Omental fat pad (tissue), 4 donors: Measurements from ENCODE around the gene LFNG. TPM values are rescaled to one million over a fixed set of nuclear protein-coding genes. Genes with fewer than 3 reads are reported as not detected.

ENCODE experiments used
- ATAC-seq: fragments of 150-250 bp; one replicate; pipeline ENCODE4 v1.9.1; 2016; ENCODE audit warnings: mild to moderate bottlenecking, moderate library complexity; ENCODE audit not compliant: low FRiP score
- DNase-seq: peaks from one replicate; pipeline ENCODE4 v3.0.0-alpha.2; 2019; ENCODE audit warnings: low spot score
- CTCF ChIP-seq, 3 donors: fragments of 450-650 bp; IDR thresholded peaks; one replicate each; pipeline ENCODE4 v1.5.1; 2016 to 2017; ENCODE audit warnings: antibody characterized with exemption in 3 of 3, mild to moderate bottlenecking in 3 of 3, moderate library complexity in 2 of 3
- total RNA-seq, 4 donors: library from RNA; depleted of rRNA; stranded (reverse); fragments of >200 nt; gene quantifications; one replicate each; pipeline ENCODE4 v1.1.0, GENCODE V29; 2016

Gene LFNG
- total RNA-seq, 4 donors from 2014 or later: 4.7 to 25.9 (median 21.6) TPM

DNA sequence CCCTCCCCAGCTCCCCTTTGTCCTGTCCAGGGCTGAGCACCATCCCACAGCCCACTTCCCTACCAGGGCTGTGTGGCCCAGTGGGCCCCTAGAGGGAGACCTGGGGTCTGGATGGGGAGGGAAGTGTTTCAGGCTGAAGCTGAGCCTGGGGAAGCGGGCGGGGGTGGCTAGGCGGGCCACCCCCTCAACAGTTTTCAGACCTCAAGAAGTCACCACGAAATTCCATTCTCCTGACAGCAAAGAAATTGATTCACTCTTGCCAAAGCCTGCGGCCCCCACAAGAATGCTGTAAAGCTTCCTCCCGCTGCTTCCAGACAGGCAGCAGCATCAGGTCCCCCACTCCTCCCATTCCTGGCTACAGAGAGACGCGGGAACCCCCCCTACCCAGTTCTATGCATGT is 2.5 kb upstream of the LFNG start:
- no peak for TF ChIP-seq CTCF (IDR thresholded peaks at IDR 0.05)
- DNase-seq: no peak
- no peak for ATAC-seq

GRCh38 chr7:2517678-2518507 is 1.7 kb upstream of the LFNG start:
- DNase-seq: no peak
- TF ChIP-seq CTCF (IDR thresholded peaks at IDR 0.05): no peak
- ATAC-seq: no peak

DNA sequence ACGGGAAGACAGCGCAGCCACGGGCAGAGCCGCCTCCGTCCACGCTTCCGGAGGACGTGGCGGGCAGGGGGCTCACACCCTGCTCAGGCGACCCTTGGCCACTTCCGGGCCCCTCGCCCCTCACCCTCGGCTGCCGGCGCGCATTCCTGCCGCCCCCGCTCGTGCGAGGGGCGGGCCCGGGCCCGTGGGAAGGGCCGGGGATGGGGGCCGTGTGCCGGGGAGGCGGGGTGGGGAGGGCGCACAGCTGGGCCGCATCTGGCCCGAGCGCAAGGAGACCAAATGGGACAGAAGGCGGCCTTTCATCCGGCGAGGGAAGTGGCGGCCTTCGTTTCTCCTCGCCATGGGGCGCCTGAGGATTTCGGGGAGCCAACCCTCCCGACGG is 846 bp upstream of the LFNG start:
- ATAC-seq: no peak
- DNase-seq: no peak
- no peak for TF ChIP-seq CTCF (IDR thresholded peaks at IDR 0.05)

- ATAC-seq (no peak), DNase-seq (no peak)
- no peak for TF ChIP-seq CTCF (IDR thresholded peaks at IDR 0.05)
Measured at GRCh38 chr7:2520131-2520760, 672 bp downstream of the LFNG start.

DNA sequence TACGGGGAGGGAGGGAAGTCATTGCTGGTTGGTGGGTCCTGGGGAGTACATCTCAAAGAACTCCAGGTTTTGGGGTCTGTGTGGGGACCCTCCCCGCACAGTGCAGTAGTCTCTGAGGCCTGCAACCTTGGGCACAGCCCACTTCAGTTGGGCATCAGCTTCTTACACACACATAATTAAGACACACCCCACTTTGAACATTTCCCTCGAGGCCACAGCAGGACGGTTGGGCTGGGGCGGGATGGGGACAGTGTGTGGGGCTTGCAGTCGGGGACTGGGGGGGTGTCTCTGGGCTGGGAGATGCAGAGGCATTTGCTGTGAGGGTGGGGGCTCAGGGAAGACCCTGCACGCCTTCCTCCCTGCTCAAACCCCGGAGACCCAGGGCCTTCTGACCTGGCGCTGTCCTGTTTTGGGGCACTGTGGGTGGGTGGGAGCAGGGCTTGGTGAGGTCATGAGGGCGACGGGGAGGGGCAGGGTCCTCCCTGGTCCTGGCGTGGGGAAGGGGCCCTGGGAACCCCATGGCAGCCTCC is 1.3 kb downstream of the LFNG start:
- DNase-seq: no peak
- ATAC-seq: no peak
- no peak for TF ChIP-seq CTCF (IDR thresholded peaks at IDR 0.05)

DNA sequence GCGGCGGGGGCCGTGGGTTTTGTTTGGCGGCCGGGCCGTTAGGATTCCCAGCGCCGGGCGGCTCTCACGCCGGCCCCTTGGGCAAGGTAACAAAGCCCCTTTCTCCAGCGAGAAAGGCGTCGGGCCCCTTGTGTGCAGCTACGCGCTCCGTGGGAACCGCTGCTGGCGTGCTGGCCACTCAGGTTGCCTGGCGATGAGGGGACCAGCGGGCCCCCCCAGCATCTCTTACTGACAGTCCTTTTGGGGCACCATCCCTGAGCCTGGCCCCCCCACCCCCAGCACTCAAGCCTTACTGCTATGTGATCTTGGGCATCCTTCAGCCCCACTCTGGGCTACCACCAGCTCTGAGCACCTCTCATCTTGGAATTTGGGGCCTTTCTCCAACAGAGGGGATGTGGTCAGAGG is 1.8 kb downstream of the LFNG start:
- TF ChIP-seq CTCF (IDR thresholded peaks at IDR 0.05): no peak
- no peak for ATAC-seq

More for the DNA sequence above, 1.8 kb downstream of the LFNG start:
- DNase-seq: no peak
